ENCODE measurements around the gene SYF2. TPM values are rescaled to one million over a fixed set of nuclear protein-coding genes. Genes with fewer than 3 reads are reported as not detected.

Gene SYF2
- total and polyA plus RNA-seq, 2 donors (not counting 3 experiments of a cell fraction or from before 2014, with no cell fraction given): 9.3 to 38.0 TPM

DNA sequence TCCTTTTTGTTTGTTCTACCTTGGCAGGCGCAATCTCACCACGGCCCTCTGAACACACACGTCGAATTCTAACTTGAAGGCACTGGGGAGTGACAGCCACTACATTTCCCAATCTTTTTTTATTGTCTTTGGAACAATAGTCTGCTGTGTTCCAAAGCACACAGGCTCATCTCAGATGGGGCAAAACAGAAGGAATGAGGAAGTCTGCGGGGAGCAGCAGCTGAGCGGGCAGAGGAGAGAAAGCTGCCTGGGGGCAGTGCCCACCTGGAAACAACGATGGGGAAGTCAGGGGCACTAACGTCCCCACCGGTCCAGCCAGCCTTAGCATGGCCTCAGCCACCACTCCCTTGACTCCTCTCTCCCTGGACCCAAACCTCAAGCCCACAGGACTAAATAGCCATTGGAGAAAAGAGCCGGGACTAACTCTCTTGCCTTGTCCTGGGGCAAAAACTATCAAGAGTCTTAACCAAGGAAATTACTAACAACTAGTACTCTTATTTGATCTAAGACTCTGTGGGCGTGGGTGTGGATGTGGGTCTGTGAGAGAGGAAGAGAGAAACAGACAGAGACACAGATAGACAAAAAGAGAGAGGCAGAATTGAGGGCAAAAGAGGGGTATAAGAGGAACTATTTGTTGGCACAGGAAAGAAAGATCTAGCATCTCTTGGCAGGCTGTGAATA, 34.2 kb downstream of the SYF2 start:
- DNase-seq (ENCODE audit: low read depth, low spot score) (no peak), FAIRE-seq (no peak)
- Histone ChIP-seq H3K9ac (replicated peaks; ENCODE audit: extremely low read depth, insufficient read depth, low read length) (no peak overlapping the region), H3K4me1 (ENCODE audit: control insufficient read depth, extremely low read depth, insufficient read depth, low read length) (no peaks in the 10 kb centered on the region), H3K79me2 (ENCODE audit: control insufficient read depth, insufficient read depth, low read length) (no peaks in the 10 kb centered on the region), H3K9me3 (replicated peaks; ENCODE audit: control insufficient read depth, insufficient read depth, low read length) (no peaks in the 10 kb centered on the region), H2AFZ (ENCODE audit: low read depth, low read length) (no peak overlapping the region), H3K4me3 (replicated peaks in 1 of 3; ENCODE audit: insufficient read depth in 1 of 3, low read depth in 1 of 3, low read length in 3 of 3) (no peak overlapping the region), H4K20me1 (replicated peaks; ENCODE audit: control insufficient read depth, extremely low read depth, insufficient read depth, low read length) (no peaks in the 10 kb centered on the region), H3K4me2 (ENCODE audit: insufficient read depth, low read length) (no peak overlapping the region), H3K9me1 (replicated peaks; ENCODE audit: control insufficient read depth, extremely low read depth, insufficient read depth, low read length) (no peaks in the 10 kb centered on the region), H3K27ac (ENCODE audit: insufficient read depth, low read depth, low read length) (no peak overlapping the region), H3K36me3 (ENCODE audit: control insufficient read depth in 2 of 2, extremely low read depth in 1 of 2, insufficient read depth in 2 of 2, low read length in 2 of 2) (no peaks in the 10 kb centered on the region), H3K27me3 (ENCODE audit: control insufficient read depth in 2 of 2, insufficient read depth in 2 of 2, low read length in 2 of 2) (peaks cover 7 to 8% of the 10 kb centered on the region in 2 experiments)
- dilution Hi-C loops (cut with MboI; ENCODE audit: extremely low pct_ligation_motif_present, low sequenced_read_pairs): no loop called here
- no TSS peak for BruUV-seq (replicated peaks)
- ChIA-PET CTCF (interaction anchor here (1.3 to 1.7 kb wide), 2 partner anchors 12 to 49 kb away, joined by 3 to 4 read pairs; no protein-coding TSS in a partner anchor), POLR2A (no interaction called here)
- TF ChIP-seq GATA2 (IDR thresholded peaks at IDR 0.05; ENCODE audit: insufficient read depth, insufficient read length, low read depth, low read length): no peak
- no peak for TF ChIP-seq EZH2 (IDR thresholded peaks at IDR 0.05; ENCODE audit: borderline replicate concordance, low read depth, low read length, severe bottlenecking)
- no peak for TF ChIP-seq POLR2AphosphoS5 (IDR thresholded peaks at IDR 0.05; ENCODE audit: insufficient read depth, low read depth, low read length)
- TF ChIP-seq, protein P1, sequence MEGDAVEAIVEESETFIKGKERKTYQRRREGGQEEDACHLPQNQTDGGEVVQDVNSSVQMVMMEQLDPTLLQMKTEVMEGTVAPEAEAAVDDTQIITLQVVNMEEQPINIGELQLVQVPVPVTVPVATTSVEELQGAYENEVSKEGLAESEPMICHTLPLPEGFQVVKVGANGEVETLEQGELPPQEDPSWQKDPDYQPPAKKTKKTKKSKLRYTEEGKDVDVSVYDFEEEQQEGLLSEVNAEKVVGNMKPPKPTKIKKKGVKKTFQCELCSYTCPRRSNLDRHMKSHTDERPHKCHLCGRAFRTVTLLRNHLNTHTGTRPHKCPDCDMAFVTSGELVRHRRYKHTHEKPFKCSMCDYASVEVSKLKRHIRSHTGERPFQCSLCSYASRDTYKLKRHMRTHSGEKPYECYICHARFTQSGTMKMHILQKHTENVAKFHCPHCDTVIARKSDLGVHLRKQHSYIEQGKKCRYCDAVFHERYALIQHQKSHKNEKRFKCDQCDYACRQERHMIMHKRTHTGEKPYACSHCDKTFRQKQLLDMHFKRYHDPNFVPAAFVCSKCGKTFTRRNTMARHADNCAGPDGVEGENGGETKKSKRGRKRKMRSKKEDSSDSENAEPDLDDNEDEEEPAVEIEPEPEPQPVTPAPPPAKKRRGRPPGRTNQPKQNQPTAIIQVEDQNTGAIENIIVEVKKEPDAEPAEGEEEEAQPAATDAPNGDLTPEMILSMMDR (IDR thresholded peaks at IDR 0.05; ENCODE audit: extremely low read depth in 1 of 2, insufficient read depth in 1 of 2, low read depth in 1 of 2, low read length in 2 of 2): no peak
- TF ChIP-seq POLR2A (IDR thresholded peaks at IDR 0.05; ENCODE audit: low read depth, low read length): no peak
- no peak for TF ChIP-seq JUN (IDR thresholded peaks at IDR 0.05; ENCODE audit: borderline replicate concordance, insufficient read depth, insufficient read length, low read depth)
- no peak for TF ChIP-seq MYC (IDR thresholded peaks at IDR 0.05; ENCODE audit: low read depth, low read length)
- no peak for TF ChIP-seq FOS (IDR thresholded peaks at IDR 0.05; ENCODE audit: borderline replicate concordance, insufficient read depth, low read length)
- TF ChIP-seq MAX (IDR thresholded peaks at IDR 0.05; ENCODE audit: insufficient read depth, insufficient read length): no peak
- intact Hi-C loops (cut with micrococcal nuclease): no loop called here
